ENCODE measurements around the gene SORD. TPM values are rescaled to one million over a fixed set of nuclear protein-coding genes. Genes with fewer than 3 reads are reported as not detected.
"Not testable (repeated sequence)": the region's sequence is repeated elsewhere in the genome, so short reads cannot be mapped to it uniquely, and the experiment has no call there.

SORD gene
- total RNA-seq, 1 donor from 2014 or later, result 54.8 TPM

DNA sequence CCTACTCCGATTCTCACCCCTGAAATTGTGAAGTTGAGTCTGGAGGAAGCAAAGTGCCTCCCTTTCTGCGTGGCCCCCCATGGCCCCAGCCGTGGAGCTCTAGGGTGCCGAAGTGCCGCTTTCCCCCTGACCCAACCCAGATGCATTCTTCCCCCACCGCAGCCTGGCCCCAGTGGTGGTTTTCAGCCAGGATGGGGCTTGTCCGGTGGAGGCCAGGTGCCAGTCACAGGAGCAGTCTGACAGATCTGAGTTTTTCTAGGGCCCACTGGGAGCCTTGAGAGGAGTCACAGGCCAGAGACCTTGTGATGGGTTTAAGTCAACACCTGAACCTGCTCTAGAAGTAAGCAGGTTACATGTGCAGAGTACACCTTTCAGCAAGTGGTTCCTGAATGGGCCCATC, 39.3 kb downstream of the SORD start:
- not testable (repeated sequence) for H3K9me3 Mint-ChIP-seq; H3K27me3 Mint-ChIP-seq (ENCODE audit: low read depth); DNase-seq (ENCODE audit: low read depth, low spot score); H3K4me3 Mint-ChIP-seq; H3K27ac Mint-ChIP-seq (ENCODE audit: unreplicated experiment); H3K4me1 Mint-ChIP-seq
- H3K36me3 Mint-ChIP-seq (ENCODE audit: low read depth), result peaks cover 29% of the 10 kb centered on the region

DNA sequence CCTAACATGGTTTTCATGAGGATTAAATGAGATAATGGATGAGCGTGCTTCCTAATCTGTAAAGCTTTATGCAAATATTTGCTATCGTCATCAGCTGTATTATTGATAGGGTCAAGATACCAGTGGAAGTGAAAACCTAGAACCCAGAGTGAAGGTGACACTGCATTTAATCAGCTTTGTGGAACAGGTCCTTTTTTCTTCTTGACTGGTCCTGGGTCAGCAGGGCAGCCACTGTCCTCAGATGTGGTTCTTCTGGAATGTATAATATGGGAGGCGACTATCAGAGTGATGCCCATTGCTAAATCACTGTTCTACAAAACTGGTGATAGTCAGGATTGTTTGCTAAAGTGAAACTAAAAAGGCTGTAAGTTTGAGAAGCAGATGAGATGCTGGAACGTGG, 41.4 kb downstream of the SORD start:
- no peak for DNase-seq (ENCODE audit: low read depth, low spot score)
- H3K9me3 Mint-ChIP-seq, result no peaks in the 10 kb centered on the region
- H3K36me3 Mint-ChIP-seq (ENCODE audit: low read depth), result peaks cover 21% of the 10 kb centered on the region
- no peak overlapping the region for H3K4me3 Mint-ChIP-seq
- TF ChIP-seq, protein P1, sequence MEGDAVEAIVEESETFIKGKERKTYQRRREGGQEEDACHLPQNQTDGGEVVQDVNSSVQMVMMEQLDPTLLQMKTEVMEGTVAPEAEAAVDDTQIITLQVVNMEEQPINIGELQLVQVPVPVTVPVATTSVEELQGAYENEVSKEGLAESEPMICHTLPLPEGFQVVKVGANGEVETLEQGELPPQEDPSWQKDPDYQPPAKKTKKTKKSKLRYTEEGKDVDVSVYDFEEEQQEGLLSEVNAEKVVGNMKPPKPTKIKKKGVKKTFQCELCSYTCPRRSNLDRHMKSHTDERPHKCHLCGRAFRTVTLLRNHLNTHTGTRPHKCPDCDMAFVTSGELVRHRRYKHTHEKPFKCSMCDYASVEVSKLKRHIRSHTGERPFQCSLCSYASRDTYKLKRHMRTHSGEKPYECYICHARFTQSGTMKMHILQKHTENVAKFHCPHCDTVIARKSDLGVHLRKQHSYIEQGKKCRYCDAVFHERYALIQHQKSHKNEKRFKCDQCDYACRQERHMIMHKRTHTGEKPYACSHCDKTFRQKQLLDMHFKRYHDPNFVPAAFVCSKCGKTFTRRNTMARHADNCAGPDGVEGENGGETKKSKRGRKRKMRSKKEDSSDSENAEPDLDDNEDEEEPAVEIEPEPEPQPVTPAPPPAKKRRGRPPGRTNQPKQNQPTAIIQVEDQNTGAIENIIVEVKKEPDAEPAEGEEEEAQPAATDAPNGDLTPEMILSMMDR (conservative IDR thresholded peaks at IDR 0.05), result no peak
- no peaks in the 10 kb centered on the region for H3K4me1 Mint-ChIP-seq
- H3K27me3 Mint-ChIP-seq (ENCODE audit: low read depth), result no peaks in the 10 kb centered on the region
- H3K27ac Mint-ChIP-seq (ENCODE audit: unreplicated experiment), result no peak overlapping the region

DNA sequence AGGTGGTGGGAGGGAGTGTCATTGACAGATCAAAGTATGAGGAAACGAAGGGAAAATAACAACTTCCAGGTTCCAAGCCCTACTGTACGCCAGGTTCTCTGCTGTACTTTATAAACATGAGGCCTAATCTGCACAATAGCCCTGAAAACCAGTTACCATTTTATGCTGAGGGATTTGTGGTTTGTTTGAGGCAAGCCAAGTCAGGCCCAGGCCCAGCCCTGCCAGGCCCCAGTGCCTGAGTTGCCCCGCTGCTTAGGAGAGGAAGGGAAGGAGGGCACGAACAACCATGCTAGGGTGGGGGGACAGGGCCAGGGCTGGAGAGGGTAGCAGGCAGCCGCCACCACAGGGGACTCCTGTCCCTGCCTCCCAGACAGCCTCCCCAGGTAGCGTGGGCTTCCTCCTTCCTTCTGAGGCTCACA, 47.0 kb downstream of the SORD start:
- H3K27ac Mint-ChIP-seq (ENCODE audit: unreplicated experiment); H3K9me3 Mint-ChIP-seq: not testable (repeated sequence)

DNA sequence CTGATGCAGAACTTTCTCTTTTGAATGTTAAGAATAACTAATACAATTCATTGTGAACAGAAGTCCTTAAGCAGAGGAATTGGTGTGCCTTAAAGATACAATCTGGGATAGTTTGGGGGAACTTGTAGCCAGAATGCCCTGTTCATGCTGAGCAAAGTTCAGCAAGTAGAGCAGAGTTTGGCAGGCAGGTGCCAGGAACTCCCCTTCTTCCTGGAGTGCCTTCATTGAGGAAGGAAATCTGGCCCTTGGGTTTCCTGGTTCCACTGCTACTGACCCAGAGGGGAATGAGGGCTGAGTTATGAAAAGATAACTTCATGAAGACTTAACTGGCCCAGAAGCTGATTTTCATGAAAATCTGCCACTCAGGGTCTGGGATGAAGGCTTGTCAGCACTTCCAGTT, 50.6 kb downstream of the SORD start:
- not testable (repeated sequence) for H3K4me3 Mint-ChIP-seq, H3K9me3 Mint-ChIP-seq

More for the DNA sequence above, 47.0 kb downstream of the SORD start:
- H3K4me3 Mint-ChIP-seq; H3K4me1 Mint-ChIP-seq; DNase-seq (ENCODE audit: low read depth, low spot score); H3K27me3 Mint-ChIP-seq (ENCODE audit: low read depth): not testable (repeated sequence)
- peaks cover 13% of the 10 kb centered on the region for H3K36me3 Mint-ChIP-seq (ENCODE audit: low read depth)

DNA sequence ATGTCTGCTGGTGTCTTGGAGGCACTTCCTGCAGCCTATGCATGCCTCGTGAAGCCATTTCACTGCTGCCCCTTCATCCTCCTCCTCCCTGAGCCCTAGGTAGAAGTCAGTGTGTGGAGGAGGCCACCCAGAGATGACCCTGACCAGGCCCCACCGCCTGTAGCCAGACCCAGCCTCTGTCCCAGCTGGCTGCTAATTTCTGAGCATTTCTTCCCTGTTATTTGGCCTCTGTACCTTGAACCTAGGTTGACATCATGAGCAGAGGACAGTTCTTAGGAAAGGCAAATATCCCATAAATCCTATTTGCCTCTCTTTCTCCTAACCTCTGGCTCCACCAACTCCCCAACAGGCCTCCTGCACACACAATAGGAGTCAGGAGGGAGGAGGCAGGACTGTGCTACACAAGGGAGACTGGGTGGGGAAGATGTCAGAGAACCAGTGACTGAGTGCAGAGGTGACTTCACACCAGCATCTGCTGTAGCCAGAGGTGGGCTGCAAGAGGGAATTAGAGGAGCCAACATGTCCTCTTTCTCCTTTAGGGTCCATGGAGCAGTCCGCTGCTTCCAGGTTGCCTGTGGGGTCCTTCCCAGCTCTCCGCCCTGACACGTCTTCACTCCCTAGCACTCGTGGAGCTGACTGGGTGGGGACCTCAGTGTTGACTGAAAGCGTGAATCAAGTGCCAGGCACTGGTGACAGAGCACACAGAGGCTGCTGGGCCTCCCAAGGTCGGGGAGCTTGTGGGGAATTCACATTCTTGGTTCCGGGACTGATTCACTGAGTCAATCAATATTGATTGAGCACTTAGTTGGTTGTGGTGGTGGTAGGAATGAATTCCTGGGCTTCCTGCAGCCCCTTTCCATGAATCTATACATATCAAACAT, 52.7 kb downstream of the SORD start:
- not testable (repeated sequence) for H3K4me1 Mint-ChIP-seq; H3K36me3 Mint-ChIP-seq (ENCODE audit: low read depth); H3K4me3 Mint-ChIP-seq; H3K9me3 Mint-ChIP-seq; H3K27me3 Mint-ChIP-seq (ENCODE audit: low read depth); H3K27ac Mint-ChIP-seq (ENCODE audit: unreplicated experiment); DNase-seq (ENCODE audit: low read depth, low spot score)

More for the DNA sequence above, 50.6 kb downstream of the SORD start:
- H3K36me3 Mint-ChIP-seq (ENCODE audit: low read depth); H3K27me3 Mint-ChIP-seq (ENCODE audit: low read depth); H3K4me1 Mint-ChIP-seq; H3K27ac Mint-ChIP-seq (ENCODE audit: unreplicated experiment); DNase-seq (ENCODE audit: low read depth, low spot score): not testable (repeated sequence)

DNA sequence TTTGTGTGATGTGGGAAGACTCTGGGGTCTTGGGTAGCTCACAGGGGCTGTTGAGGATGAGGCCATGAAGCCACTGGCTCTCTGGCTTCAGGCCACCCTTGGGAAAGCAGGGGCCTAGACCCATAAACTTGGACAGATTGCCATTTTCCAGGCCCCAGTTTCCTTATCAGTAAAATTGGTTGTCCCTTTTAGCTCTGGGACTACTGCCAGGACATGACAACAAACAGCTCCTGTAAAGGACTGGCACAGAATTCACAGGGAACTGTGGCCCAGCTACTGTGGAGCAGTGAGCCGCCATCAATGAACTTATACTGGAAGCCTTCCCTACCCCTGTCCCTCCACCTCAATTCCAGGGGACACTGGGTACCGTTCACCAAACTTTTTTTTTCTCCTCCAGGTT, 54.4 kb downstream of the SORD start:
- not testable (repeated sequence) for H3K36me3 Mint-ChIP-seq (ENCODE audit: low read depth); H3K9me3 Mint-ChIP-seq; H3K27me3 Mint-ChIP-seq (ENCODE audit: low read depth); H3K4me3 Mint-ChIP-seq; DNase-seq (ENCODE audit: low read depth, low spot score); H3K27ac Mint-ChIP-seq (ENCODE audit: unreplicated experiment); H3K4me1 Mint-ChIP-seq

DNA sequence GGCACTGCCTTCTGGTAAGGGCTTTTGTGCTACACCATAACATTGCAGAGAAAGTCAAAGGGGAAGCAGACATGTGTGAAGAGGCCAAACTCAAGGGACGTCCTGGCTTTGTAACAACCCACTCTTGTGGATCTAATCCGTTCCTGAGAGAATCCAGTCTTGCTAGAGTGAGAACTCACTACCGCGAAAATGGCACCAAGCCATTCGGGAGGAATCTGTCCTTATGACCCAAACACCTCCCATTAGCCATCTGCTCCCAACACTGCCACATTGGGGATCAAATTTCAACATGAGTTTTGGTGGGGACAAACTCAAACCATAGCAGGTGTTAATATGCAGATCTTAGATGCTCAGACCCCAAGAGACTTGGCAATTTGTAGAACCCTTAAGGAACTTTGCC, 56.2 kb downstream of the SORD start:
- H3K4me1 Mint-ChIP-seq; H3K36me3 Mint-ChIP-seq (ENCODE audit: low read depth); DNase-seq (ENCODE audit: low read depth, low spot score); H3K9me3 Mint-ChIP-seq; H3K27ac Mint-ChIP-seq (ENCODE audit: unreplicated experiment); H3K27me3 Mint-ChIP-seq (ENCODE audit: low read depth); H3K4me3 Mint-ChIP-seq: not testable (repeated sequence)

DNA sequence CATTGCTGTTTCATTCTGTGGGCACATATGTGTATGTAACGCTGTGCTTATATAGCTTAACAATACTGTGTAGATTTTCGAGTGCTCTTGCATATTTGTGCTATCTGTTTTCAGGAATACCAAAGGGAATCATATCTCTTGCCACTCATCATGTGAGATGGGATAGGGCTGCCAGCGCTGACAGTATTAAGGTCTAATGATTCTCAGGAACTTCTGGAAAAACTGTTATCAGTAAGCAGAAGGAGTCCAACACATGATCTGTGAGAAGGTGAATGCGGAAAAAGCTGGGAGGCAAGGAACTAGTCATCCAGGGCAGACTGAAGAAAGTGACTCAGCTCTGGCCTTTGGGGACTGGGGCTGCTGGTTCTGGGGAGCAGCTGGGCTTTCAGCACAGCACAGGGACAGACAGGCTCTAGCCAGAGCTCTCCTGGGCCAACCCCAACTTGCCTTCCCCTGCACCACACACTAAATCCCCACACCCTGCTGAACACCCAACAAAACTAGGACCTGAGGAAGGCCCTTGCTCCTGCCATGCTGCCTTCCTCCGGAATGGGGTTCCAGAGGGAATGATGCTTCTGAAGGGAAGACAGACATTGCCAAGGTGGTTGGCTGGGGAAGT, 56.7 kb downstream of the SORD start:
- not testable (repeated sequence) for H3K4me3 Mint-ChIP-seq; H3K36me3 Mint-ChIP-seq (ENCODE audit: low read depth); H3K9me3 Mint-ChIP-seq; H3K27me3 Mint-ChIP-seq (ENCODE audit: low read depth); H3K4me1 Mint-ChIP-seq; H3K27ac Mint-ChIP-seq (ENCODE audit: unreplicated experiment); DNase-seq (ENCODE audit: low read depth, low spot score)

DNA sequence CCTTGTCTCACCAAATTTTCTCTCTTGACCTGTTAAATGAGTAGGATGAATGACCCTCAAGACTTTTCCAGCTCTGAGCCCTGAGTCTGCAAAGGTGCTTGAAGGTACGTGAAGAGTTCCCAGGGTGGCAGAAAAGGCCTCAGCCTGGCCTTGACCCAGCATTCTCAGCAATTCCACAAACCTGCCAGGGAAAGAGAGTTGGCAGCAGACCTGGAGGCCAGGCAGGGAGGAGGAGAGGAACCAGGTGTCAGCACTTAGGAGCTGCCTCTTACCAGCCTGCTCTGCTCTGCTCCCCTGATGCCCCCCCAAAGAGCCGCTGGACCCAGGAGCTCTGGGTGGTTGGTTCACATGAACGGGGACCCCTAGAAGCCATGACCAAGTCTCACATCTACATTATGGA, 57.6 kb downstream of the SORD start:
- peaks cover 12% of the 10 kb centered on the region for H3K27me3 Mint-ChIP-seq (ENCODE audit: low read depth)
- not testable (repeated sequence) for H3K4me1 Mint-ChIP-seq; H3K36me3 Mint-ChIP-seq (ENCODE audit: low read depth); H3K27ac Mint-ChIP-seq (ENCODE audit: unreplicated experiment); H3K4me3 Mint-ChIP-seq; H3K9me3 Mint-ChIP-seq; DNase-seq (ENCODE audit: low read depth, low spot score)

DNA sequence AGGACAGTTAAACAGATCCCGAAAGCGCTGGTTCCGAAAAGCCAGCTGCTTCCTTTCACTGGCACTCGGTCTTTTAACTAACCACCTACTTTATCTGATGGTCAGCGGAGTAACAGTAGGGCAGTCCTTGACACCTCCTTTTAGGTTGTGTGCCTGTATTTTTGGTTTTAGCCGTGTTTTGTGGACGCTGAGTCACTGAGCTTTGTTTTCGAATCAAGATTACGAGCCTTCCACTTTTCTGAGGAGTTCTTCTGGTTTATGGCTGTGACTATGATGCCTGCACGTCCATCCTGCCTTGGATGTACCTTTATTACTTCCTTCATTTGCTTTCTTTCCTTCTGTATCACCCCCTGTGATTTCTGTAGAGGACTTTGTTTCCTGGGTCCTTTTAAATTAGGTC, 59.4 kb downstream of the SORD start:
- not testable (repeated sequence) for H3K9me3 Mint-ChIP-seq; H3K36me3 Mint-ChIP-seq (ENCODE audit: low read depth); H3K4me3 Mint-ChIP-seq; H3K27ac Mint-ChIP-seq (ENCODE audit: unreplicated experiment); DNase-seq (ENCODE audit: low read depth, low spot score); H3K4me1 Mint-ChIP-seq
- H3K27me3 Mint-ChIP-seq (ENCODE audit: low read depth), result peaks cover 17% of the 10 kb centered on the region
